Heart right ventricle (tissue), 16 donors: Measurements from ENCODE around the gene FBLN2. TPM values are rescaled to one million over a fixed set of nuclear protein-coding genes. Genes with fewer than 3 reads are reported as not detected.

Source experiments
- ATAC-seq, 8 donors: fragments of 200-7000 bp; cut with Tn5 transposase; one replicate each; pipeline ENCODE4 v1.9.1; 2020; ENCODE audit warnings: mild to moderate bottlenecking in 8 of 8, moderate library complexity in 8 of 8, moderate number of reproducible peaks in 1 of 8
- DNase-seq, 2 donors: peaks; one replicate each; pipeline ENCODE4 v3.0.0-alpha.2; 2020
- H3K27ac ChIP-seq, 10 donors: fragments of 200-600 bp; sonication (generic) in 2 of 10; one replicate each; pipeline versions ENCODE4 v1.5.0 to v1.8.0; 2020 to 2022; ENCODE audit warnings: mild to moderate bottlenecking in 3 of 10
- H3K27me3 ChIP-seq, 7 donors: fragments of 200-600 bp; one replicate each; pipeline ENCODE4 v1.8.0; 2021 to 2022; ENCODE audit warnings: mild to moderate bottlenecking in 2 of 7
- H3K36me3 ChIP-seq, 9 donors: fragments of 200-600 bp; sonication (generic) in 1 of 9; one replicate each; pipeline versions ENCODE4 v1.5.0 to v1.8.0; 2020 to 2022; ENCODE audit warnings: mild to moderate bottlenecking in 2 of 9
- H3K4me1 ChIP-seq, 9 donors: fragments of 200-600 bp; sonication (generic) in 1 of 9; one replicate each; pipeline versions ENCODE4 v1.5.0 to v1.8.0; 2020 to 2022; ENCODE audit warnings: mild to moderate bottlenecking in 4 of 9
- H3K4me3 ChIP-seq, 10 donors: fragments of 200-600 bp; sonication (generic) in 2 of 10; one replicate each; pipeline versions ENCODE4 v1.5.0 to v1.8.0; 2020 to 2022; ENCODE audit warnings: mild to moderate bottlenecking in 7 of 10, moderate library complexity in 2 of 10
- H3K9me3 ChIP-seq, 11 donors: fragments of 200-600 bp in 10 of 11; sonication (generic) in 2 of 11; one replicate each; pipeline versions ENCODE4 v1.5.0 to v1.8.0; 2013 to 2022; ENCODE audit warnings: mild to moderate bottlenecking in 2 of 11, control low read depth in 1 of 11, moderate library complexity in 1 of 11
- WGBS, 2 donors: extraction: QIAGEN DNeasy Blood & Tissue Kit; methylation state at CpG; one replicate each; pipeline ENCODE4 v1.1.7; 2013; ENCODE audit warnings: inconsistent platforms in 1 of 2; 5-methylcytosine and 5-hydroxymethylcytosine counted together
- intact Hi-C, 10 donors: fragments of 100-400 bp; cut with DNase I; formaldehyde crosslinking; loops; one replicate each; pipeline versions ENCODE4 v1.11.1 to v1.14.2; 2022
- polyA plus RNA-seq, 2 donors: library from polyadenylated mRNA; stranded (reverse); fragments of 200-250 nt; gene quantifications; one replicate each; pipeline ENCODE4 v1.2.3, GENCODE V29; 2013
- total RNA-seq, 10 donors: library from RNA; stranded (reverse); fragmentation: NEBNext Ultra II Directional in 3 of 10; extraction: Animal tissue kit (Norgen Biotek cat#: 25700) in 3 of 10; gene quantifications; one replicate each; pipeline versions ENCODE4 v1.2.1 to v1.2.4, GENCODE V29; 2021 to 2023
- TF ChIP-seq, protein P1 (sequence below), 9 donors: fragments of 200-600 bp; sonication (generic) in 2 of 9; IDR thresholded peaks; one replicate each; pipeline versions ENCODE4 v1.5.0 to v1.8.0; 2021 to 2022; ENCODE audit warnings: antibody characterized with exemption in 9 of 9, mild to moderate bottlenecking in 5 of 9, moderate library complexity in 1 of 9
- donor health status: Arrhythmogenic right ventricular cardiomyopathy.
- donor health status: ischemic (EF 13 %, LVEDD 7.1; RV severe dilation, severe dysfunction).
- donor health status: healthy with polysubstance abuse.
- donor health status: DM: no; HTN: yes; CAD: no.
- donor health status: DM: no; HTN: no; CAD: no.
- donor health status: ischemic (EF 25% LVEDD 6.9; RV normal size, moderate dysfunction).
- donor health status: ischemic (EF 25% LVEDD 5.7; RV mildly dilated, moderate dysfunction).
- donor health status: healthy.
- donor health status: DM: yes; HTN: yes; CAD: no.
- donor health status: Ischemic cardiomyopathy.
- donor health status: ischemic (EF 35%, LVEDD 5.7; RV mildly dilated, moderate dysfunction).
- donor health status: nonischemic (EF 11% LVEDD 7.7; RV severe dilation, severe dysfunction).
- donor health status: DM: yes; HTN: yes; CAD: no.
- donor health status: PGD.
- donor health status: ischemic (EF 29% LVEDD 5.4; RV normal size, mild dysfunction).
- donor health status: nonischemic (EF 23%, LVEDD 6.1; RV moderate dilation, normal function).

FBLN2 gene
- total and polyA plus RNA-seq, 12 donors: 20.7 to 78.9 (median 47.0) TPM

GRCh38 chr3:13634151-13634550 is 85.2 kb downstream of the FBLN2 start:
- H3K9me3 ChIP-seq: no peaks in the 10 kb centered on the region
- intact Hi-C loops: no loop called here
- ATAC-seq: no peak
- no peaks in the 10 kb centered on the region for H3K27me3 ChIP-seq
- H3K4me3 ChIP-seq: no peak overlapping the region
- no peak overlapping the region for H3K27ac ChIP-seq
- WGBS, 2 donors: 72 to 73% methylated on average over 18 of the region's 18 CpGs
- DNase-seq: no peak
- H3K36me3 ChIP-seq: peaks cover 0 to 50% (median 0%) of the 10 kb centered on the region in 9 donors
- TF ChIP-seq, protein P1, sequence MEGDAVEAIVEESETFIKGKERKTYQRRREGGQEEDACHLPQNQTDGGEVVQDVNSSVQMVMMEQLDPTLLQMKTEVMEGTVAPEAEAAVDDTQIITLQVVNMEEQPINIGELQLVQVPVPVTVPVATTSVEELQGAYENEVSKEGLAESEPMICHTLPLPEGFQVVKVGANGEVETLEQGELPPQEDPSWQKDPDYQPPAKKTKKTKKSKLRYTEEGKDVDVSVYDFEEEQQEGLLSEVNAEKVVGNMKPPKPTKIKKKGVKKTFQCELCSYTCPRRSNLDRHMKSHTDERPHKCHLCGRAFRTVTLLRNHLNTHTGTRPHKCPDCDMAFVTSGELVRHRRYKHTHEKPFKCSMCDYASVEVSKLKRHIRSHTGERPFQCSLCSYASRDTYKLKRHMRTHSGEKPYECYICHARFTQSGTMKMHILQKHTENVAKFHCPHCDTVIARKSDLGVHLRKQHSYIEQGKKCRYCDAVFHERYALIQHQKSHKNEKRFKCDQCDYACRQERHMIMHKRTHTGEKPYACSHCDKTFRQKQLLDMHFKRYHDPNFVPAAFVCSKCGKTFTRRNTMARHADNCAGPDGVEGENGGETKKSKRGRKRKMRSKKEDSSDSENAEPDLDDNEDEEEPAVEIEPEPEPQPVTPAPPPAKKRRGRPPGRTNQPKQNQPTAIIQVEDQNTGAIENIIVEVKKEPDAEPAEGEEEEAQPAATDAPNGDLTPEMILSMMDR (IDR thresholded peaks at IDR 0.05): no peak
- peaks cover 0 to under 1% (median 0%) of the 10 kb centered on the region in 9 donors for H3K4me1 ChIP-seq

DNA sequence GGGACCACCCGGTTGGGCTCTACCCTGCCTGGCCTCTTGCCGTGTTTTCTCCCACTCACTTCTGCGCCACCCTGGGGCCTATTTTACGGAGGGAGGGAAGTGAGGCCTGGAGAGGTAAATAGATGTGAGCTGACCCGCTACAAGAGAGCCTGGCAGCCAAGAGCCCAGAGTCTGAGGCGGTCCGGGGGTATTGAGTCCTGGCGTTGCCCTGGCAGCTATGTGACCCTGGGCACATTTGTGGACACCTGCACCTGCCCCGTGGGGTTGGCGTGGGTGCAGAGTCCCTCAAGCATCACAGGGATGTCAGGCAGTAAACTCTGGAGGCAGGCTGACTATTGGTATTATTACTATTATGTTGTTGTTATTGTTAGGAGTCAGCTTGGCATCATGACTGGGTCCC is 85.7 kb downstream of the FBLN2 start:
- no peak overlapping the region for H3K27ac ChIP-seq
- peaks cover 0 to 45% (median 0%) of the 10 kb centered on the region in 9 donors for H3K36me3 ChIP-seq
- 85 to 87% methylated on average over 10 of the region's 10 CpGs for WGBS, 2 donors
- H3K4me1 ChIP-seq: peaks cover 0 to 3% (median 0%) of the 10 kb centered on the region in 9 donors
- intact Hi-C loops: no loop called here
- no peak overlapping the region for H3K4me3 ChIP-seq
- ATAC-seq: no peak
- no peak for DNase-seq
- no peaks in the 10 kb centered on the region for H3K9me3 ChIP-seq
- H3K27me3 ChIP-seq: peaks cover 0 to 3% (median 0%) of the 10 kb centered on the region in 7 donors
- TF ChIP-seq, protein P1 (IDR thresholded peaks at IDR 0.05): no peak

DNA sequence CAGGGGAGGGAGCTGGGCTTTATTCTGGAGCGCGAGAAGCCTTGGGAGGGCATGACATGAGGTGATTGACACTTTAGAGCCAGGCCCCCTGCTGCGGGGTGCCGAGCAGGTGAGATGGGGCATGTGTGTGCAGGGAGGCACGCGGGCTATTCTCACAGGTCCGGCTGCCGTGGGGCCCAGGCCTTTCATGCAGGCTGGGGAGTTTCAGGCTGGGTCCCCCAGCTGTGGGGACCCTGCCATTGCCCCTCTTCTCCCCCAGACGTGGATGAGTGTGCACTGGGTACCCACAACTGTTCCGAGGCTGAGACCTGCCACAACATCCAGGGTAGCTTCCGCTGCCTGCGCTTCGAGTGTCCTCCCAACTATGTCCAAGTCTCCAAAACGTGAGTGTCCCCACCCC is 87.3 kb downstream of the FBLN2 start:
- DNase-seq: no peak
- intact Hi-C loops: no loop called here
- TF ChIP-seq, protein P1 (IDR thresholded peaks at IDR 0.05): no peak
- H3K4me1 ChIP-seq: peaks cover 0 to 3% (median 0%) of the 10 kb centered on the region in 9 donors
- peaks cover 0 to 30% (median 0%) of the 10 kb centered on the region in 9 donors for H3K36me3 ChIP-seq
- no peak overlapping the region for H3K4me3 ChIP-seq
- peaks cover 0 to 7% (median 0%) of the 10 kb centered on the region in 7 donors for H3K27me3 ChIP-seq
- WGBS, 2 donors: 89 to 92% methylated on average over 14 of the region's 14 CpGs
- no peaks in the 10 kb centered on the region for H3K9me3 ChIP-seq
- H3K27ac ChIP-seq: no peak overlapping the region
- no peak for ATAC-seq

DNA sequence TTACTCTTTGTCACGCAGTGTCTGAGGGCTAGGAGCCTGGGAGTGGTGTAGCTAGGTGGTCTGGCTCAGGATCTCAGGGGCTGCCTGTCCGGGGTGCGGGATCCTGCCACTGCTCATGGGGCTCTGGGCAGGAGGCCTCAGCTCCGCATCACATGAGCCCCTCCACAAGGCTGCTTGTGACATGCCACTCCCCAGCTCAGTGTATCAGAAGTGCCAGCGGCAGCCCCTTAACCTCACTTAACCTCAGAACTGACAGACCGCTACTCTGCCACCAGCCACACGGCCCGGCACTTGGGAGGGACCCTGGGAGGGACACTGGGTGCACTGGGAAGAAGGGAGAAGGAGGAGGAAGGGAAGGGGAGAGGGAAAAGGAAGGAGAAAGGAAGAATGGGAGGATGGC is 87.9 kb downstream of the FBLN2 start:
- DNase-seq (no peak), ATAC-seq (no peak)
- WGBS, 2 donors: 56 to 74% methylated on average over 8 of the region's 8 CpGs
- no peak overlapping the region for H3K27ac ChIP-seq
- no peak overlapping the region for H3K4me3 ChIP-seq
- peaks cover 0 to 7% (median 0%) of the 10 kb centered on the region in 7 donors for H3K27me3 ChIP-seq
- intact Hi-C loops: no loop called here
- H3K4me1 ChIP-seq: peaks cover 0 to 3% (median 0%) of the 10 kb centered on the region in 9 donors
- H3K36me3 ChIP-seq: peaks cover 0 to 24% (median 0%) of the 10 kb centered on the region in 9 donors
- no peaks in the 10 kb centered on the region for H3K9me3 ChIP-seq
- TF ChIP-seq, protein P1 (IDR thresholded peaks at IDR 0.05): no peak
